ENCODE measurements around the gene GTF2H4. TPM values are rescaled to one million over a fixed set of nuclear protein-coding genes. Genes with fewer than 3 reads are reported as not detected.

GTF2H4 gene
- total RNA-seq, 2 donors from 2014 or later = 60.0 to 67.9 TPM

GRCh38 chr6:30939473-30939872 is 31.5 kb downstream of the GTF2H4 start:
- no peaks in the 10 kb centered on the region for H3K9me3 Mint-ChIP-seq
- TF ChIP-seq, protein P1, sequence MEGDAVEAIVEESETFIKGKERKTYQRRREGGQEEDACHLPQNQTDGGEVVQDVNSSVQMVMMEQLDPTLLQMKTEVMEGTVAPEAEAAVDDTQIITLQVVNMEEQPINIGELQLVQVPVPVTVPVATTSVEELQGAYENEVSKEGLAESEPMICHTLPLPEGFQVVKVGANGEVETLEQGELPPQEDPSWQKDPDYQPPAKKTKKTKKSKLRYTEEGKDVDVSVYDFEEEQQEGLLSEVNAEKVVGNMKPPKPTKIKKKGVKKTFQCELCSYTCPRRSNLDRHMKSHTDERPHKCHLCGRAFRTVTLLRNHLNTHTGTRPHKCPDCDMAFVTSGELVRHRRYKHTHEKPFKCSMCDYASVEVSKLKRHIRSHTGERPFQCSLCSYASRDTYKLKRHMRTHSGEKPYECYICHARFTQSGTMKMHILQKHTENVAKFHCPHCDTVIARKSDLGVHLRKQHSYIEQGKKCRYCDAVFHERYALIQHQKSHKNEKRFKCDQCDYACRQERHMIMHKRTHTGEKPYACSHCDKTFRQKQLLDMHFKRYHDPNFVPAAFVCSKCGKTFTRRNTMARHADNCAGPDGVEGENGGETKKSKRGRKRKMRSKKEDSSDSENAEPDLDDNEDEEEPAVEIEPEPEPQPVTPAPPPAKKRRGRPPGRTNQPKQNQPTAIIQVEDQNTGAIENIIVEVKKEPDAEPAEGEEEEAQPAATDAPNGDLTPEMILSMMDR (conservative IDR thresholded peaks at IDR 0.05) = no peak

GRCh38 chr6:30940361-30940986 is 32.5 kb downstream of the GTF2H4 start, which contains the start of gene MUCL3:
Gene MUCL3, plus strand, starts transcription at chr6:30940973. Its CDS starts 27 bp downstream, at chr6:30941000.
- Mint-ChIP-seq H3K9me3 (no peaks in the 10 kb centered on the region), H3K4me1 (peaks cover 16% of the 10 kb centered on the region), H3K4me3 (no peak within 1 kb of the TSS), H3K27me3 (ENCODE audit: insufficient read depth) (peaks cover 8% of the 10 kb centered on the region), H3K36me3 (ENCODE audit: low read depth) (no peaks in the 10 kb centered on the region), H3K27ac (no peak within 1 kb of the TSS)
- no peaks in the 10 kb centered on the region for H3K4me1 ChIP-seq (ENCODE audit: control insufficient read depth, insufficient read depth, low read length)
- H3K27me3 ChIP-seq (ENCODE audit: control insufficient read depth, insufficient read depth, low read length, poor library complexity, severe bottlenecking) = no peaks in the 10 kb centered on the region
- WGBS, 2 experiments (ENCODE audit: insufficient coverage in 1 of 2, insufficient read length in 1 of 2) = 85 to 88% methylated on average over 8 to 16 of the region's 16 CpGs
- no peak within 1 kb of the TSS for H3K27ac ChIP-seq (ENCODE audit: low read depth, low read length)
- H3K36me3 ChIP-seq (ENCODE audit: control insufficient read depth, insufficient read depth, low read length) = no peaks in the 10 kb centered on the region
- no peaks in the 10 kb centered on the region for H3K9me3 ChIP-seq (ENCODE audit: control insufficient read depth, low read length)
- H3K9ac ChIP-seq (ENCODE audit: extremely low read depth, low read length, poor library complexity, severe bottlenecking) = no peak within 1 kb of the TSS
- TF ChIP-seq, protein P1 (conservative IDR thresholded peaks at IDR 0.05) = no peak
- no peak for DNase-seq
- no peak within 1 kb of the TSS for H3K4me3 ChIP-seq (ENCODE audit: low read length)

More at GRCh38 chr6:30939473-30939872, 31.5 kb downstream of the GTF2H4 start:
- Mint-ChIP-seq H3K4me3 (no peak overlapping the region), H3K27me3 (ENCODE audit: insufficient read depth) (peaks cover 8% of the 10 kb centered on the region), H3K4me1 (peaks cover 16% of the 10 kb centered on the region), H3K36me3 (ENCODE audit: low read depth) (no peaks in the 10 kb centered on the region), H3K27ac (no peak overlapping the region)
- no peak overlapping the region for H3K4me3 ChIP-seq (ENCODE audit: low read length)
- DNase-seq = no peak
- H3K27ac ChIP-seq (ENCODE audit: low read depth, low read length) = no peak overlapping the region
- H3K36me3 ChIP-seq (ENCODE audit: control insufficient read depth, insufficient read depth, low read length) = no peaks in the 10 kb centered on the region
- no peaks in the 10 kb centered on the region for H3K9me3 ChIP-seq (ENCODE audit: control insufficient read depth, low read length)
- WGBS, 2 experiments (ENCODE audit: insufficient coverage in 1 of 2, insufficient read length in 1 of 2) = 91 to 93% methylated on average over 3 of the region's 3 CpGs
- H3K4me1 ChIP-seq (ENCODE audit: control insufficient read depth, insufficient read depth, low read length) = no peaks in the 10 kb centered on the region
- H3K27me3 ChIP-seq (ENCODE audit: control insufficient read depth, insufficient read depth, low read length, poor library complexity, severe bottlenecking) = no peaks in the 10 kb centered on the region
- no peak overlapping the region for H3K9ac ChIP-seq (ENCODE audit: extremely low read depth, low read length, poor library complexity, severe bottlenecking)

DNA sequence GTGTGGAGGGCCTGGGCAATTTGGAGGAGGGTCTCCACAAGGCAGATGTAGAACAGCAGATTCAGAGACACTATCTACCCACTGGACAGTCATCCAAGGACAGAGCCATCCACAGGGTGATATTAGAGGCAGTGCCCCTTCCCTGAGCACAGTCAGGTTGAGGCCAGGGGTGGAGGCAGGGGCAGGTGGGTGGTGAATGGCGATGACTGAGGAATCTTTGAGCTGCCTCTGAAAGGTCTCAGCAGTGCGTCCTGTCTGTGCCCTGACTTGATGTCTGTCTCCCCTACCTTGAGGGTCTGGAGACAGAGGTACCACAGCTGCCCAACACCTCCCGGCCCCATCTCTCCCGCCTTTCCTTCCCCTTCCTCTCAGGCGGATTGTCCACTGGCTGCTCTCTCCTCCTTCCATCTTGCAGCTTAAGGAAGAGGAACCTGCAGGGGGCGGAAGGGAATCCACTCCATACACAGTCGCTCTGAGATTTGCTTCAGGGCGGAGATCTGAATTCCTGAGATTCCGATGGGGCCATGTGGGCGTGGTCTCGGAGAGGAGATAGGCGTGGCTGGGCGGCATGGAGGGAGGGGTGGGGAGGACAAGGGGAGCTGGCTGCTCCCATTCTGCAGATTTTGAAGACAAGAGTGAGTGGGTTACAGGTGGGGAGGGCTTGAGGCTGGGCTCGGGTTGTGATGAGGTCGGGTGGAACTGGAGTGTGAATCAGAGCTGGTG is 34.5 kb downstream of the GTF2H4 start:
- Histone ChIP-seq H3K4me3 (ENCODE audit: low read length) (no peak overlapping the region), H3K9ac (ENCODE audit: extremely low read depth, low read length, poor library complexity, severe bottlenecking) (no peak overlapping the region), H3K4me1 (ENCODE audit: control insufficient read depth, insufficient read depth, low read length) (no peaks in the 10 kb centered on the region), H3K9me3 (ENCODE audit: control insufficient read depth, low read length) (no peaks in the 10 kb centered on the region), H3K36me3 (ENCODE audit: control insufficient read depth, insufficient read depth, low read length) (no peaks in the 10 kb centered on the region), H3K27ac (ENCODE audit: low read depth, low read length) (no peak overlapping the region), H3K27me3 (ENCODE audit: control insufficient read depth, insufficient read depth, low read length, poor library complexity, severe bottlenecking) (no peaks in the 10 kb centered on the region)
- Mint-ChIP-seq H3K27me3 (ENCODE audit: insufficient read depth) (peaks cover 8% of the 10 kb centered on the region), H3K36me3 (ENCODE audit: low read depth) (no peaks in the 10 kb centered on the region), H3K27ac (peak overlapping the region; percentile 52), H3K4me1 (peaks cover 22% of the 10 kb centered on the region), H3K9me3 (no peaks in the 10 kb centered on the region), H3K4me3 (no peak overlapping the region)
- TF ChIP-seq, protein P1 (conservative IDR thresholded peaks at IDR 0.05) = peak; percentile 73
- WGBS, 2 experiments (ENCODE audit: insufficient coverage in 1 of 2, insufficient read length in 1 of 2) = 34 to 35% methylated on average over 10 to 15 of the region's 15 CpGs
- peak; percentile 98 for DNase-seq

Data from endodermal cell (in vitro differentiated cells).